ENCODE results near the gene XBP1.

The XBP1 gene

GRCh38 chr22:28791841-28792490 lies 8.4 kb downstream of the XBP1 start:
- no peak for DNase-seq (ENCODE audit: extremely low read depth, low read depth)
- TF ChIP-seq, protein P1, sequence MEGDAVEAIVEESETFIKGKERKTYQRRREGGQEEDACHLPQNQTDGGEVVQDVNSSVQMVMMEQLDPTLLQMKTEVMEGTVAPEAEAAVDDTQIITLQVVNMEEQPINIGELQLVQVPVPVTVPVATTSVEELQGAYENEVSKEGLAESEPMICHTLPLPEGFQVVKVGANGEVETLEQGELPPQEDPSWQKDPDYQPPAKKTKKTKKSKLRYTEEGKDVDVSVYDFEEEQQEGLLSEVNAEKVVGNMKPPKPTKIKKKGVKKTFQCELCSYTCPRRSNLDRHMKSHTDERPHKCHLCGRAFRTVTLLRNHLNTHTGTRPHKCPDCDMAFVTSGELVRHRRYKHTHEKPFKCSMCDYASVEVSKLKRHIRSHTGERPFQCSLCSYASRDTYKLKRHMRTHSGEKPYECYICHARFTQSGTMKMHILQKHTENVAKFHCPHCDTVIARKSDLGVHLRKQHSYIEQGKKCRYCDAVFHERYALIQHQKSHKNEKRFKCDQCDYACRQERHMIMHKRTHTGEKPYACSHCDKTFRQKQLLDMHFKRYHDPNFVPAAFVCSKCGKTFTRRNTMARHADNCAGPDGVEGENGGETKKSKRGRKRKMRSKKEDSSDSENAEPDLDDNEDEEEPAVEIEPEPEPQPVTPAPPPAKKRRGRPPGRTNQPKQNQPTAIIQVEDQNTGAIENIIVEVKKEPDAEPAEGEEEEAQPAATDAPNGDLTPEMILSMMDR (IDR thresholded peaks at IDR 0.05; ENCODE audit: low read depth, low read length, missing control alignments) = no peak
- no peak overlapping the region for H3K4me3 ChIP-seq (replicated peaks; ENCODE audit: low read depth, low read length)

- no peak overlapping the region for H3K4me3 ChIP-seq (replicated peaks; ENCODE audit: low read depth, low read length)
- TF ChIP-seq, protein P1 (IDR thresholded peaks at IDR 0.05; ENCODE audit: low read depth, low read length, missing control alignments) = no peak
- DNase-seq (ENCODE audit: extremely low read depth, low read depth) = no peak
These were observed 9.2 kb downstream of the XBP1 start for GRCh38 chr22:28791124-28791523.

DNA sequence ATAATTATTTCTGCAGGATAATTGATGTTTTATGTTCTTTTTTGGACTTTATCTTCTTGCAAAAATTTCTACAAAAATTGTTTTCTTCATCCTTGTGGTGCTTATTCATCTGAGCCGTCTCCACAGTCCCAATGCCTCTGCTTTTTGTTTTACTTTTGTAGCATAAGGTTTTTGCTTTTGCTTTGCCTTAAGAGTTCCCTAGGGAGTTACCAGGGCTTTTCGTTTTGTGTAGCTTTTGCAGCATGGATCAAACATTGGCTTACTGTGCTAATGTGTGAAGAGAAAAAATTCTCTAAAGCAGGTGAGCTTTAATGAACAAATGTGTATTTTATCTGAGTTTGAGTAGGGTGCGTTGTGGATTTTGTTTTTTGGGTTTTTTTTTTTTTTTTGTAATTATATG lies 11.8 kb downstream of the XBP1 start:
- no peak overlapping the region for H3K4me3 ChIP-seq (replicated peaks; ENCODE audit: low read depth, low read length)
- no peak for DNase-seq (ENCODE audit: extremely low read depth, low read depth)
- TF ChIP-seq, protein P1 (IDR thresholded peaks at IDR 0.05; ENCODE audit: low read depth, low read length, missing control alignments) = no peak

DNA sequence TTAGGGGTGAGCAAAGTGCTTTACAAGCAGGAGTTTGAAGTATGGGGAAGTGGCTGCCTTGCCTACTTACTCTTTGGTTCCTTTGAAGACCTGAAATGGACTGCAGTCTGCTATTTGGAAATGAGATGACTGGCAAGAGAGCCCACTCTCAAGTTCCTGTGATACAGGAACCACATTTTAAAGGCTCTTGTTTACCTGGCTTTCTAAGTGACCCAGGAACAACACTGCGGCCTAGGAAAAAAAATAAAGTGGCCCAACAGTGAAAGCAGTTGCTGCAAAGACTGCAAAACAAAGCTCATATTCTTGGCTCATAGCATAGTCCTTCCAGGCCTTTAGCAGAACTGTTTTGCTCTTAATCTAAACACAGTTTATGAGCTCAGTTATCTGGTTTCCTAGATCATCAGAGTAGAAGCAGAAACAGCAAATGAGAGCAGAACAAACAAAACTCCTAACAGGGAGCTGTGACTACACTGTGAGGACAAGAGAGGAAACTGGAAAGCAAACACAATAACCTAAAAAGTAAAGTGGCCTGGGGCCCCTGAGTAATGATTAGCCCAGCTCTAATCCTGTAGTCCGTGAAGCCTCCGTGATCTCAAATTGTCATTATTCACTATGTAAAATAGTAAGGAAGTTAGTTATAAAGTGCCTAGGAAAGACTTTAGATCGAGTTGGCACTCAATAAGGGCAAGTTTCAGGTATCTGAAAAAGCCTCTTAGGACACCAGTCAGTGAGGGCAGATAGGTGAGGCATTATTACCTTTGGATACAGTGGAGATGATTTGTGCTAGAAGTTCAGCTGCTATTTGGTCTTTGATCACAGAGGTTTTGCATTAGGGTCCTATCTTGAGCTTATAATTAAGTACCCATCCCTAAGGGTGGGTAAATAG lies 16.3 kb downstream of the XBP1 start:
- H3K4me3 ChIP-seq (replicated peaks; ENCODE audit: low read depth, low read length) = no peak overlapping the region
- TF ChIP-seq, protein P1 (IDR thresholded peaks at IDR 0.05; ENCODE audit: low read depth, low read length, missing control alignments) = no peak

DNA sequence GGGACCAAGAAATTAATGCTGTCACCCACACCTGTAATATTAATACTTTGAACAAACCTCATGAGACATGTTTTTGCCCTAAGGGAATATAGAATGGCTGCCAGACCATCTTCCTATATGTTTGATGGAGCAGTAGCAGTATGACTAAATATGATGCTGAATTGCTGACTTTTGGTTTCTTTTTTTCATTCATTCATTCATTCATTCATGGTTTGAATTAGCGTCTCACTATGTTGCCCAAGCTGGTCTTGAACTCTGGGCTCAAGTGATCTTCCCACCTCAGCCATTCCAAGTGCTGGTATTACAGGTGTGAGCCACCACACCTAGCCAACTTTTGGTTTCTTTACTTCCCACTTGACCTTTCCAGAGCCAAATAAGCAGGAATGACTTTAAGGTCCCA lies 20.1 kb downstream of the XBP1 start:
- no peak overlapping the region for H3K4me3 ChIP-seq (replicated peaks; ENCODE audit: low read depth, low read length)
- DNase-seq (ENCODE audit: extremely low read depth, low read depth) = no peak
- TF ChIP-seq, protein P1 (IDR thresholded peaks at IDR 0.05; ENCODE audit: low read depth, low read length, missing control alignments) = no peak

More for the DNA sequence above, 16.3 kb downstream of the XBP1 start:
- no peak for DNase-seq (ENCODE audit: extremely low read depth, low read depth)

DNA sequence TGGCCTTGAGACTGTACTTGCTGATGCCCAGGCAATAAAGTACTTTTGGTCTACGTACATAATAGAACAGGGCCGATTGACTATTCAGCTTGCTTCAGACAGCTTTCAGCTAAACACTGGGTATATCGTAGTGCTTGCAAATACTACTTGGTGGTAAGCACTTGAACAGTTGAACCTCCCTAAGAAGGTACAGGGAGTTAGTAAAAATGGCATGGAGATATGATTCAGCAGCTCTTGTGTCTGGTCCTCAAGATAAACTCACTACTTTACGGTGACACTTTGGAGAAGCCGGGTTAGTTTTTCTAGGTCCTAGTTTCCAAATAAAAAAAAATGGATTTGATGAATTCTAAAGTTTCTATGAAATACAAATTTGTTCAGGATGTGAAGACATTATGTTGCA lies 20.5 kb downstream of the XBP1 start:
- H3K4me3 ChIP-seq (replicated peaks; ENCODE audit: low read depth, low read length) = no peak overlapping the region
- no peak for DNase-seq (ENCODE audit: extremely low read depth, low read depth)
- TF ChIP-seq, protein P1 (IDR thresholded peaks at IDR 0.05; ENCODE audit: low read depth, low read length, missing control alignments) = no peak

Measured in HFF-Myc (cell line).